ENCODE measurements around the gene FIBP.

FIBP gene

DNA sequence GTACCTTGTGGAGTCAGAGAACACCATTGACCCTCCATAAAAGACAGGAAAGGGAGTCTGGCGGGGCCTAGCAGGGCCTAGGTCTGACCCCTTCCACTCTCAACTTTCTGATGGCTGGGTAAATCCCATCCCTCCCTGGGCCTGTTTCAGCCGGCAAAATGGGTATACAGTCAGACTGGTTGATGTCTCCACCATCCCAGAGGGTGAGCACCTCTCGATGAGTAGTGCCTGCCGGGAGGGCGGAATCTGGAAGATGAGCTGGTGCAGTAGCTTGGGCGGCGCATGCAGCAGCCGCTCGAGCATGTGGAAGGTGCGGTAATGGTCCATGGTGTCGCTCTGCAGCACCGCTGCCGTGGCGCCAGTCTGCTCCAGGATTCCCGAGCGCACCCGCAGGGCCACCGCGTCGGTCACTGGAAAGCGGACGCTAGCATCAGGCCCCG, 528 bp downstream of the FIBP start:
- peak; percentile 23 for DNase-seq

DNA sequence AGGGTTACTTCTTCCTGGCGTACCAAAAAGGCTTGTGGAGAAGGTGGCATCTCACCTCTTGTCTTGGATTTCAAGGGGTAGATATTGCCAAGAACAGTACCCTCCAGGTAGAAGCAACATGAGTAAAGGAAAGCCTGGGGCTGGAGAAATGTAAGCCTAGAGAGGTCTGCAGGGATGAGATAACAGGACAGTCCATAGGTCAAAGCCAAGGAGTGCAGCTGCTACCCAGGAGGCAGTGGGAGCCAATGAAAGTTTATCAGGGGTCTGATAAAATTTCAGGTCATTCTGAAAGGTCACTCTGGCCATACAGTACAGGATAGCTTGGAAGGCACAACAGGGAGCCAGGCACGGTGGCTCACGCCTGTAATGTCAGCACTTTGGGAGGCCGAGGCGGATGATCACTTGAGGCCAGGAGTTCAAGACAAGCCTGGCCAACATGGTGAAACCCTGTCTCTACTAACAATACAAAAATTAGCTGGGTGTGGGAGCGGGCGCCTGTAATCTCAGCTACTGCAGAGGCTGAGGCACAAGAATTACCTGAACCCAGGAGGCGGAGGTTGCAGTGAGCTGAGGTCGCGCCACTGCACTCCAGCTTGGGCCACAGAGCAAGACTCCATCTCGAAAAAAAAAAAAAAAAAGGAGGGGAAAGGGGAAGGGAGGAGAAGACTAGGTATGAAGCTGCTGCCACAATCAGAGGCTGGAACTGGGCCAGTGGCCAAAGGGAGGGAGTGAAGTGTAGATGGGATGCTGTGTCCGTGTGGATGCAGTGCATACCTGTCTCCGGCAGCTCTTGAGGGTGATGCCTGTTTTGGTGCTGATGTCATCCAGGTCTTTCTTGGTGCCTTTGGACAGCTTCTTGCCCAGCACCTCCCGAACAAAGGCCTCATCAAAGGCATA, 1.2 kb downstream of the FIBP start:
- no peak for DNase-seq

DNA sequence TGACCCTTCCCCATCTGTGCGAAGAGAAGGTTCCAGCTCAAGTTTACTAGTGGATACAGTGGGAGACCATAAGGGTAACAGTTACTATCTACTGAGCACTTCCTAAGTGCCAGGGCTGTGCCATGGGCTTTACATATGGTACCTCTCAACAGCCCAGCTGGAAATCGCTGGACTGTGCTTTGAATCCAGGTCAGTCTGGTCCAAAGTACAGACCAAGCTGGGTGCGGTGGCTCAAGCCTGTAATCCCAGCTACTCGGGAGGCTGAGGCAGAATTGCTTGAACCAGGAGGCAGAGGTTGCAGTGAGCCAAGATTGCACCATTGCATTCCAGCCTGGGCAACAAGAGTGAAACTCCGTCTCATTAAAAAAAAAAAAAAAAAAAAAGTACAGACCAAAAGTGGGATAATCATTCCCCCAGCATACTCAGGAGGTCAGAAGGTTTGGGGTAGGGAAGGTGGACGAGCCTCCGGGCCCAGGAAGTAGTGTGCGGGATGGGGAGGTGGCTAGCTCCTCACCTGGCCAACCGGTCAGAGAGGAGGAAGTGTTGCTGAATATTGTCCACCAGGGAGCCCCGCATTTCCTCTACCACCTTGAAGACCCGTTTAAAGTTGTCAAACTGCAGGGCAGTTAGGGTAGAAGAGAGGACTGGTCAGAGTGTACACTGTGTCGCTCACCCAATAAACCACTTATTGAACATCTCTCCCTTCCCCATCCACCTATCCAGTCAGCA, 2.3 kb downstream of the FIBP start:
- DNase-seq = no peak

DNA sequence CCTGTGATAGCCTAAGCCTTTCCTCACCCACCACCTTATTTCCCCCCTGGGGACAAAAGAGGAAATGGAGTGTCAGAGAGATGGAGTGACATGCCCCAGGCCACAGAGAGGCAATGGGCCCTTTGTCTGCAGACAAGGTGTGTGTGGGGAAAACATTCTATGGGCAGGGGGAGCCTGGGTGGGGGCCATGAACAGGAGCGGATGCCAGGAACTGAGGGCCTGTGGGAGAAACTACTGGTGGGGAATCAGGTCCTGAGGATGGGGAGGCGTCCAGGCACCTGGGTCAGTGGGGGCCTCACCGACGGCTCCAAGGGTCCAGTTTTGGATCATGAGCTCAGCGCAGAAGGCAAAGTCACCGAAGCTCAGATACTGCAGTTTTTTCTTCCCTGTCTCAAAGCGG, 3.0 kb downstream of the FIBP start:
- no peak for DNase-seq

DNA sequence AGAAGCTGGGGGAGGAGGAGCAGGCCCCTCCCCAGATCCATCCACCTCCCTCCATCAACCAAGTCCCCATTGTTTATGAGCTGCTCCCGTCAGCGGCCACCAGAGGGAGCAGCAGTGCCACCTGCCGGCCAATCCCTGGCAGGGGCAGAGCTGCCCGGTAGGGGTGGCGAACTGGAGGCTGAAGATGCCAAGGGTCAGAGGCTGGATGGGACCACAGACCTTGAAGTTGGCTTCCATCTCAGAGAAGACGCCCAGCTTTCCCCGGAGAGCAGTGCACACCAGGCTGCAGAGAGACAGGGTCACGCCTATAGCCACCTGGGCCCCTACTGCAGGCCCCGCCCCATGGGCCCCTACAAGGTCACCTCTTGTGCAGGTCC, 3.6 kb downstream of the FIBP start:
- peak; percentile 87 for DNase-seq

DNA sequence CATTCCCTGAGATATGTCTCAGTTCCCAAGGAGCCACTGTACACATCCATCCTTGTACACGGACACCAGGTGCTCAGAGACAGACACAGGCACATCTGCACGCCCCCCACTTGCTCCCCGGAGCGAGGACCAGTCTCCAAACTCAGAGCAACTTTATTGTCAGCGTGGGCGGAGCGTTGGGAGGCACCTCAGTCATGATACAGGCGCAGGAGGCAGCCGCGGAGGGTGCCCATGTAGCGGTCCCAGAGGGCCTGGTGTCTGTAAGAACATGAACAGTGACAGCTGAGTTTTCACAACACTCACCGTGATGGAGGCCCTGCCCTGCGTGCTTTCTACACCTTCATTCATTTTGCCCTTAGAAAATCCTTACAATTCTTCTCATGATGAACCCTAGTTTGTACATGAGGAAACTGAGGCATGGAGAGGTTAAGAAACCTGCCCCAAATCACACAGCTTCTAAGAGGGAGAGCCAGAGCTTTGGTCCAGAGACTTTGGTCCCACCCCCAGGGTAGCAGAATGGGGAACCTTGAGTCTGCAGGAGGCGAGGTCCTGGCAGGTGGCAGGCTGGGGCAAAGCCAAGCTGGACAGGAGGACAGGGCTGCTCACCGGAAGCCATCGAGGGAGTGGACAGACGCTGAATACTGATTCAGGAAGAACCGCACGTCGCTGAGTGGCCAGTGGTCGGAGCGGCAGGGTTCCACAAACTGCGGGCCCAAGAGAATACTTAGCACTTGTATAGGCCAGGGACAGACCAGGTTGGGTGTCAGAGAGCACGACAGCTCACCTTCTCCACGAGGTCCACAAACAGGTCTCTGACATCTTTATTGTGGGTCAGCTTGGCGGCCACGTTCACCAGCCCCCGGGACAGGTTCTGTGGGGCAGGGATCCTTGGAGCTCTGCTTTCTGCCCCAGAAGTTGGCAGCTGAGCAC, 4.2 kb downstream of the FIBP start:
- no peak for DNase-seq

DNA sequence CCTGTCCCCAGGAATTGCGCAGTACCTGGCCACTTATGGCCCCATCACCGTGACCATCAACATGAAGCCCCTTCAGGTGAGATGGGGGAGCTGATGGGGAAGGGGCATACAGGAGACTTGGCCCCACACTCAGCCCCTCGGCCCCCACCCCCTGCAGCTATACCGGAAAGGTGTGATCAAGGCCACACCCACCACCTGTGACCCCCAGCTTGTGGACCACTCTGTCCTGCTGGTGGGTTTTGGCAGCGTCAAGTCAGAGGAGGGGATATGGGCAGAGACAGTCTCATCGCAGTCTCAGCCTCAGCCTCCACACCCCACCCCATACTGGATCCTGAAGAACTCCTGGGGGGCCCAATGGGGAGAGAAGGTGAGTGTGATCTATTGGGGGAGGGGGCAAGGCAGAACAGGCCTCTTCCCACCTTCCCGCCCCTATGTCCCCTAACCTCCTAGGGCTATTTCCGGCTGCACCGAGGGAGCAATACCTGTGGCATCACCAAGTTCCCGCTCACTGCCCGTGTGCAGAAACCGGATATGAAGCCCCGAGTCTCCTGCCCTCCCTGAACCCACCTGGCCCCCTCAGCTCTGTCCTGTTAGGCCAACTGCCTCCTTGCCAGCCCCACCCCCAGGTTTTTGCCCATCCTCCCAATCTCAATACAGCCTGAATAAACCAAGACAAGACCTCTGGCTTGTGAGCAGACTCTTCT, 5.1 kb downstream of the FIBP start:
- DNase-seq = no peak

DNA sequence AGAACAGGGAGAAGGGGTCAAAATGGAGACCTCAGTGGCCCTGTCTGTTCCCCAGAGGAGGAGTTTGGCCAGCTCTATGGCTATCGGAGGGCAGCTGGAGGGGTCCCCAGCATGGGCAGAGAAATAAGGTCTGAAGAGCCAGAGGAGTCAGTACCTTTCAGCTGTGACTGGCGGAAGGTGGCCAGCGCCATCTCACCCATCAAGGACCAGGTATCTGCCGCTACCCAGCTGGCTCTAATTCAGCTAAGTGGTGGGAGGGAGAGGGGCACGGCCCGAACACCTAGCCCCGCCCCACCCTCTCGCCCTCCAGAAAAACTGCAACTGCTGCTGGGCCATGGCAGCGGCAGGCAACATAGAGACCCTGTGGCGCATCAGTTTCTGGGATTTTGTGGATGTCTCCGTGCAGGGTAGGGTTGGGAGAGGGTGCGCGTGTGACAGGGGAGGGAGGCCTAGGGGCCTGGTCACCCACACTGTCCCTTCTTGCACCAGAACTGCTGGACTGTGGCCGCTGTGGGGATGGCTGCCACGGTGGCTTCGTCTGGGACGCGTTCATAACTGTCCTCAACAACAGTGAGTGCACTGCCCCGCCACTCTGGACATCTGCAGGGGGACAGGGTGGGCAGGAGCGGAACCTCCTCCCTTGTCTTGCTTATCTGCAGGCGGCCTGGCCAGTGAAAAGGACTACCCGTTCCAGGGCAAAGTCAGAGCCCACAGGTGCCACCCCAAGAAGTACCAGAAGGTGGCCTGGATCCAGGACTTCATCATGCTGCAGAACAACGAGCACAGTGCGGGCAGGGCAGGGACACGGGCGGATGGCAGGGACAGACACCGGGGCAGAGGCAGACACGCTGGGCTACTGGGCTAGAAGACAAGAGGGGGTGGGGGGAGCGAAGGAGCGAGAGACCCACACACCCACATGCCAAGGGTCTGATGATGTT, 5.9 kb downstream of the FIBP start:
- DNase-seq = no peak

DNA sequence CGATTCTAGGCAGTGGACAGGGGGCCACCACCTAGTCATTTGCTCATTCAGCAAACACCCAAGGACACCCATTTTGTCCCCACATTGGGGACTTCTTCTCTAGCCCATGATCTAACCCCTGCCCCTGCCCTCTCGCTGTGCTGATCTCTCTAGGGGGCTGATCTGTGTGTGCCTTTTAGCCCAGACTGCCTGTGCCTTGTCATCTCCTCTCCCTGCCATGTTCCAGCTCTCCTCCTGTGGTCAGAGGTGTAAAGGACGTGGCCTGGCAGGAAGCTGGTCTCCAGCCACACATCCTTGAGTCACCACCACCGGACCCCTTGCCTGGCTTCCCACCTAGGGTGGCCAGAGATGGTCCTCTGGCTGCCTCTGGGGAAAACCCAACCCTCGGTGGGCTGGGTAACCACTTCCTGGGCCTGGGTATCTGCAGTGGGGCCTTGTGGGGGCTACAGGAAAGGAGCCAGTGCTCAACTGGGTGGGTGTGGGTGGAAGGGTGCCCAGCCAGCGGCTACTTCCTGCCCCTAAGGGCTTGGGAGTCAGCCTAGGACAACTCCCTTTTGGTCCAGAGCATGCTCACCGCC, 7.3 kb downstream of the FIBP start:
- peak; percentile 38 for DNase-seq

DNA sequence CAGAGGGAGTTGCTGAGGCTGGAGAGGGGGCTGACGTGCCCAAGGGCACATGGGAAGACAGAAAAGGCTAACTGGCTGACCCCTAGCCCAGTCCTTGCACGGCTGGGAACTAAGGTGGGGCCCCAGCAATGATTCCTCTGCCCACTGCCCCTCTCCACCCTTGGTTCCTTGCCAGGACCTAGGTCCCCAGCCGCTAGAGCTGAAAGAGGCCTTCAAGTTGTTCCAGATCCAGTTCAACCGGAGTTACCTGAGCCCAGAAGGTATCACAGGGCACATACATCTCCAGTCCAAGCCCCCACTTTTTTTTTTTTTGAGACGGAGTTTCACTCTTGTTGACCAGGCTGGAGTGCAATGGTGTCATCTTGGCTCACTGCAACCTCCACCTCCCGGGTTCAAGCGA, 8.2 kb downstream of the FIBP start:
- DNase-seq = no peak

DNA sequence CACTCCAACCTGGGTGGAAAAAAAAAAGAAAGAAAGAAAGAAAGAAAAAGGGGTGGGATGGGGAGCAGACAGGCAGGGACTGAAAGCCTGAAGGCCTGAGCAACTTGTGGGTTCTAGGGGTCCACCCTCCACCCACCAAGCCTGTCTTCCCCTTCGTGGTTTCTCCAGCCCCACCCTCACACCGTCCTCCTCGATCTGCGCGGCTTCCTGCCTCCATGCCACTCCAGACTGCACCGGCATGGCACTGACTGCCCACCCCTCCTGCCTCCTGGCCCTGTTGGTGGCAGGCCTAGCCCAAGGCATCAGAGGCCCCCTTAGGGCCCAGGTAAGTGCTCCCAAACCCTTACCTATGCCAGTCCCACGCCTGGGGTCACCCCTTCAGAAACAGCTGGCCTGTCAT, 8.7 kb downstream of the FIBP start, which contains the start of gene CTSW:
CTSW (plus strand) TSS at position 221 of the 400 bp plus-strand sequence; CDS start at position 239, 18 bp downstream.
- DNase-seq = peak; percentile 70

DNA sequence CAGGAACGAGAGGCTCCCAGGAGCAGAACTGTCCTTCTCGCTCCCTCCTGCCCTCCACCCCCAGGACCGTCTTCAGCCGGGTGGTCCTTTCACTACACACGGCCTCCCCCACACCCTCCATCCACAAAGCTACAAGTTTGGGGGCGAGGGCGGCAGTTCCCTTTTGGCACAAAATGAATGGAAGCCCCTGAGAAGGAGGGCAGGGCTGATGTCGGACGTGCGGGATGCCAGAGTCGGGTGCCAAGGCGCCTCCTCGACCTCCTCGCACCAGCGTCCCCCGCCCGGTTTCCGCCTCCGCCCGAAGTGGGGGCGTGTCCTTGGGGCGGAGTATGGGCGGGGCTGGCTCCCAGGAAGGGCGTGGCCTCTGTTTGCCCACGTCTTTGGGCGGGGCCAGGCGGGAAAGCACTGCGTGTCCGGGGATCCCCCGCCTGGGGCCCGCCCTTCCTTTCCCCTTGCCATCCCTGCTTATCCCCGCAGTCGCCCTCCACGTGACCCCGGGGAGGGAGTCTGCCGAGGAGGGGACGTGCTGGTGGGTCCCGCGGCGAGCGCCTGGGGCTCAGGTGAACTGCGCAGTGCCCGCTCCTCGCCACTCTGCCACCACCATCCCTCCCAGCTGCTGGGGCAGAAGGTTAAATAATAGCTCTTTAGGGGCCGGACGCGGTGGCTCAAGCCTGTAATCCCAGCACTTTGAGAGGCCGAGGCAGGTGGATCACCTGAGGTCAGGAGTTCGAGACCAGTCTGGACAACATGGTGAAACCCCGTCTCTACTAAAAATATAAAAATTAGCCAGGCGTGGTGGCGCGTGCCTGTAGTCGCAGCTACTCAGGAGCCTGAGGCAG, 14.7 kb downstream of the FIBP start:
- DNase-seq = peak; percentile 97

DNA sequence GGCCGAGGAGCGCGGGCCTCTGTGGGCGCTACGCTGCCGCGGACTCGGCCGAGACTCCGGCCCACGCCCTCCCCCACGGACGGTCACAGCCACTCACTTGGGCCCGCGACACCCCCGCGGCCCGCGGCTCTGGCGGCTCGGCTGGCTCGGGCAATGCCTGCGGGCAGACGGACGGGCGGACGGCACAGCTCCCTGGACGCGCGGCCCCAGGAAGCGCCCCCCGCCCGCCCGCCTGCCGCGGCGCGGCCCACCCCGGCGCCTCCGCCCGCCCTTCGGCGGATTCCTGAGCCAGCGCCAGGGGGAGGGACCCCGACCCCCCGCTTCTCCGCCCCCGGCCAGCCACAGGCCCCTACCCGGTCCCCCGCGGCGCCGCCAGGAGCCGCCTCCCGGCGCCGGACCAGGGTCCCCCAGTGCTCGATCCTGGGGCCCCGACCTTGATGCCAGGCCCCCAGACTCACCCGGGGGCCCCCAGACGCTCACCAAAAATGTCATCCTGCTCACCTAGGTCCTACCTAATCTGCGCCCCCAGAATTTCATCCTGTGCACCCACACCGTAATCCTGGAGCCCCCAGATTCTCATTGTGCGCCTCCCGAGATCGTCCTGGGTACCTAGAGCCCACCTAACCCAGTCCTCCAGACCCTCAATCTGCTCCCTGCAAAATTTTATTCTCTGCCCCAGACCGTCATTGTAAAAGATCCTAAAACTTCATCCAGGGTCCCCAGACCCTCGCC, 15.5 kb downstream of the FIBP start, which contains the start of gene EFEMP2:
EFEMP2 (minus strand) TSS at position 215 of the 732 bp plus-strand sequence. CDS start 446 bp downstream, outside the sequence.
- DNase-seq = no peak

DNA sequence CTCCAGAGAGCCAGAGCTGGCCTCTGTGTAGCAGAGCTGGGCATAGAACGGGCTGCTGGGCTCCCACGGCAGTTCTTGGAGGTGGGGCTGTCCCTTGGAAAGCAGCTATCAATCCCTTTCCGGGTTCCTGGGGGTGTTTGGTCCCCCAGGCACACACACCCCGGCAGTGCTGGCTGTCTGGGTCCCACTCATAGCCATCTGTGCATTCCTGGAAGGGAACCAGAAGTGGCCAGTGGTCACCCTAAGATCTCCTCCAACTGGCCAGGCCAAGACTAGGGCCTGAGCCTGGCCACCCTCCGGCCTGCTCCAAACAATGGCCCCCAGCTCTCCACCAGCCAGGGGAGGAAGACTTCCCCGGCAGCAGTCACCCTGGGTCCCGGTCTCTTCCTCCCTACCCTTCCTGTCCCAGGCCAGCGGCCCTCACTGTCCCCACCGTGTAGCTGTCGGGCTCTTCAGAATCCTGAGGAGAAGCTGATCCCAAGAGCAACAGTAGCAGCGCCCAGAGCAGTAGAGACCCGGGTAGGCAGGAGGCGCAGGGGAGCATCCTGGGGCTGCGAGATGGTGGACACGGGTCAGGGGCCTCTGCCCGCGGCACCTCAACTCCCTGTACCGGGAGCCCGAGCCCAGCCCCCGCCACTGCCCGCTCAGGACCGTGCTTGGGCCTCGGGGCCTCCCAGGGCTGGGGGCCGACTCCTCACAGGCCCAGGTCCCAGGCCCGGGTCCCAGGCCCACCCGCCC, 16.3 kb downstream of the FIBP start:
- no peak for DNase-seq

DNA sequence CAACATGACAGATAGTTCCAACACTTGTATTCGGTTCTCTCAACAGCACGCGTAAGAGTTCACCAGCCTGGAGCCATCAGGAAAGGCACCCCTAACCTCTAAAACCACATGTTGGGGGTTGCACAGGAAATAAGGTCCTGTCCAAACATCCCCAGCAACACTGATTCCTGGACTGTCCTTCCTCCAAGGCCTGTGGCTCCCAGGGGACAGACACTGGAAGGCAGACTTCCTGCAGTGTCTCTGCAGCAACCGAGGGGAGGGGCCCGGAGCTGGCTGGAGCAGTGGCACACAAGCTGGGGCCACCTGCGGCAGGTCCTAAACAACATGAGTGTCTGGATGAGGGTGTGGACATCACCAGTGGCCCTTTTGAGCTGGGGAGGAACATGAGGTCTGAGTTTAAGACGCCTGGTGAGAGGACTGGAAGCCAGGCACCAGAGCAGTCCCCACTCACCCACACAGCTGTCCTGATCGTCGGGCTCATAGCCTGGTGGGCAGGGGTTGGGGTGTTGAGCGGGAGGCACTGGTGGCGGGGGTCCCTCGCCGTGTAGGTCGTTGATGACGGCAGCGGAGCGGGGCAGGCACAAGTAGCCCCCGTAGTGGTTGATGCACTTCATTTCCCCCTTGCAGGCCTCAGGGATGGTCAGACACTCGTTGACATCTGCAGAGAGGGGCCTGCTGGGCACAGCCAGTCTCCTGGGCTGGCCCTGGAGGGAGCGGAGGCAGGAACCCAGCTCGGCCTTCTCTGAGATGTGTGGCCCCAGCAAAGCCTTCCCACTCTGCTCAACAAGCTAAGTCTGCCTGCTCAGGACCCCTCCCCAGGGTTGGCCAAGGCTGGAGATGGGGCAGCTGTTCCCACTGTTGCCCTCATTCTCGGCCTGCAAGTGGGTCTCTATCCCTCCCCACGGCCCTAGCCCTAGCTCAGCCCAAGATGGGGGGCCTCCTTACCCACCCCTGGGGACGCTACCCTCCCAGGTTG, 17.3 kb downstream of the FIBP start:
- DNase-seq = no peak

DNA sequence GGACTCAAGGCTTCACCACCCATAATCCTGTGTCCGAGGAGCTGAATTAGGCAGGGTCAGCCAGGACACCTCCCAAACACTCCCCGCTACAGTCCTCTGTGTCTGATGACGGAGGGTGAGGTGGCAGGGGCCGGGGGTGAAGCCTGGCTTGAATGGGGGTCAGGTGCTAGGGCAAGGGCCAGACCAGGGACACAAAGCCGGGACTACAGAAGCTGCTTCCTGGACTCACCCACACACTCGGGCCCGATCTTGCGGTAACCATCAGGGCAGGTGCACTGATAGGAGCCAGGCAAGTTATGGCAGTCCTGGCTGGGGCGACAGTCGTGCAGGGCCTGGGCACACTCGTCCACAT, 18.0 kb downstream of the FIBP start:
- no peak for DNase-seq
